IMR-90 (cell line): ENCODE results near the gene TAGLN3. TPM values are rescaled to one million over a fixed set of nuclear protein-coding genes. Genes with fewer than 3 reads are reported as not detected.

Experiments
- ATAC-seq: fragments of 200-7000 bp; cut with Tn5 transposase; 2 replicates; pipeline ENCODE4 v1.9.1; 2020; ENCODE audit warnings: low read depth, mild to moderate bottlenecking, moderate library complexity
- BruUV-seq: library from RNA; stranded (reverse); fragments of 400-500 nt; replicated peaks from 2 replicates; lab custom pipeline; 2021; lab: Mats Ljungman, UMichigan
- CTCF ChIA-PET: fragments of 300-600 bp; formaldehyde crosslinking; extraction: SDS; loops from one replicate; lab custom pipeline; 2021; ENCODE audit warnings: antibody characterized with exemption; lab: Yijun Ruan, JAX
- POLR2A ChIA-PET: fragments of 300-600 bp; sonication (Branson Sonifier 250); formaldehyde crosslinking; loops from one replicate; lab custom pipeline; 2022; ENCODE audit warnings: antibody characterized with exemption; ENCODE audit not compliant: unreplicated experiment; lab: Charles Lee
- DNase-seq: peaks from one replicate; pipeline ENCODE4 v3.0.0; 2013
- H2AFZ ChIP-seq: replicated peaks from 2 replicates; pipeline ENCODE3; 2013; ENCODE audit warnings: low read length, mild to moderate bottlenecking; ENCODE audit not compliant: poor library complexity
- H2AK5ac ChIP-seq: 2 replicates; pipeline ENCODE4 v1.6.1; 2013; ENCODE audit warnings: low read depth, low read length, inconsistent platforms
- H2AK9ac ChIP-seq: replicated peaks from 2 replicates; pipeline ENCODE3; 2013; ENCODE audit warnings: mild to moderate bottlenecking, low read depth, low read length, moderate library complexity; ENCODE audit not compliant: poor library complexity
- H2BK120ac ChIP-seq: 2 replicates; pipeline ENCODE4 v1.6.1; 2013; ENCODE audit warnings: low read depth, low read length, inconsistent platforms
- H2BK15ac ChIP-seq: 3 replicates; pipeline ENCODE4 v1.6.1; 2013; ENCODE audit warnings: low read depth, low read length, inconsistent platforms
- H2BK20ac ChIP-seq: 2 replicates; pipeline ENCODE4 v1.6.1; 2013; ENCODE audit warnings: low read depth, mild to moderate bottlenecking, inconsistent platforms, low read length, moderate library complexity
- H2BK5ac ChIP-seq: 2 replicates; pipeline ENCODE4 v1.6.1; 2013; ENCODE audit warnings: mild to moderate bottlenecking, low read depth, low read length, inconsistent platforms; ENCODE audit not compliant: poor library complexity, severe bottlenecking
- H3K14ac ChIP-seq: replicated peaks from 2 replicates; pipeline ENCODE4 v1.6.1; 2013; ENCODE audit warnings: low read depth, low read length, inconsistent platforms
- H3K18ac ChIP-seq: 2 replicates; pipeline ENCODE4 v1.6.1; 2013; ENCODE audit warnings: low read depth, low read length, control low read depth
- H3K23ac ChIP-seq: 2 replicates; pipeline ENCODE4 v1.6.1; 2013; ENCODE audit warnings: low read depth, low read length, inconsistent platforms
- H3K27ac ChIP-seq: 2 replicates; pipeline ENCODE4 v1.5.1; 2013; ENCODE audit warnings: mild to moderate bottlenecking, control low read depth, low read length; ENCODE audit not compliant: insufficient read depth
- H3K27me3 ChIP-seq: 2 replicates; pipeline ENCODE4 v1.6.1; 2013; ENCODE audit warnings: low read length; ENCODE audit not compliant: control insufficient read depth, insufficient read depth
- H3K36me3 ChIP-seq: 2 replicates; pipeline ENCODE4 v1.6.1; 2013; ENCODE audit warnings: low read length, mixed read lengths; ENCODE audit not compliant: control insufficient read depth, insufficient read depth
- H3K4ac ChIP-seq: 2 replicates; pipeline ENCODE4 v1.6.1; 2013; ENCODE audit warnings: low read depth, low read length, inconsistent platforms
- H3K4me1 ChIP-seq: 2 replicates; pipeline ENCODE4 v1.6.1; 2013; ENCODE audit warnings: low read length, mixed read lengths; ENCODE audit not compliant: control insufficient read depth, insufficient read depth
- H3K4me2 ChIP-seq: 2 replicates; pipeline ENCODE4 v1.6.1; 2013; ENCODE audit warnings: low read depth, mild to moderate bottlenecking, control low read depth, low read length, moderate library complexity
- H3K4me3 ChIP-seq: 2 replicates; pipeline ENCODE4 v1.5.1; 2013; ENCODE audit warnings: low read depth, mild to moderate bottlenecking, control low read depth, low read length, moderate library complexity; ENCODE audit not compliant: insufficient read depth
- H3K56ac ChIP-seq: 2 replicates; pipeline ENCODE4 v1.6.1; 2013; ENCODE audit warnings: low read length, inconsistent platforms; ENCODE audit not compliant: insufficient read depth; ENCODE audit errors: extremely low read depth
- H3K79me1 ChIP-seq, 2 experiments: 2 replicates each; pipeline ENCODE4 v1.6.1; 2013; ENCODE audit warnings: low read length in 2 of 2, inconsistent platforms in 1 of 2, low read depth in 1 of 2
- H3K9ac ChIP-seq: 2 replicates; pipeline ENCODE4 v1.6.1; 2013; ENCODE audit warnings: low read depth, low read length, control low read depth
- H3K9me1 ChIP-seq: 2 replicates; pipeline ENCODE4 v1.6.1; 2013; ENCODE audit warnings: low read length, inconsistent platforms; ENCODE audit not compliant: insufficient read depth
- H3K9me3 ChIP-seq: 2 replicates; pipeline ENCODE4 v1.6.1; 2013; ENCODE audit warnings: low read length; ENCODE audit not compliant: control insufficient read depth, insufficient read depth
- H4K20me1 ChIP-seq: 2 replicates; pipeline ENCODE4 v1.6.1; 2013; ENCODE audit warnings: low read length, inconsistent platforms; ENCODE audit not compliant: insufficient read depth
- H4K5ac ChIP-seq: 2 replicates; pipeline ENCODE4 v1.6.1; 2013; ENCODE audit warnings: mild to moderate bottlenecking, low read depth, low read length, control low read depth
- H4K8ac ChIP-seq, 2 experiments: 2 replicates each; pipeline ENCODE4 v1.6.1; 2013; ENCODE audit warnings: low read depth in 2 of 2, low read length in 2 of 2, control low read depth in 1 of 2, inconsistent platforms in 1 of 2
- H4K91ac ChIP-seq: 2 replicates; pipeline ENCODE4 v1.6.1; 2013; ENCODE audit warnings: low read depth, low read length, inconsistent platforms; ENCODE audit not compliant: insufficient read depth
- MXI1 ChIP-seq: IDR thresholded peaks from 2 replicates; pipeline ENCODE4 v1.6.1; 2012; ENCODE audit warnings: low read depth, mild to moderate bottlenecking, low read length, moderate library complexity, borderline replicate concordance
- WGBS, 2 experiments: methylation state at CpG; one replicate each; pipeline versions ENCODE4 v1.1.5 to v1.1.7; 2013; ENCODE audit warnings: missing lambda C conversion rate in 2 of 2; ENCODE audit not compliant: insufficient read length in 1 of 2; ENCODE audit errors: extremely low coverage in 2 of 2; 5-methylcytosine and 5-hydroxymethylcytosine counted together
- dilution Hi-C: fragments of 300-500 bp; cut with HindIII; formaldehyde crosslinking; loops from one replicate; pipeline ENCODE4 v1.14.3; 2018; ENCODE audit warnings: low sequenced_read_pairs; ENCODE audit not compliant: unreplicated experiment
- in situ Hi-C: fragments of 300-500 bp; cut with MboI; formaldehyde crosslinking; loops from 3 replicates; pipeline ENCODE4 v1.14.3; 2019; ENCODE audit warnings: low sequenced_read_pairs, inconsistent platforms, mixed read lengths
- intact Hi-C: fragments of 100-400 bp; cut with micrococcal nuclease; formaldehyde crosslinking; loops from 2 replicates; pipeline ENCODE4 v1.10.0; 2022
- polyA plus RNA-seq, 3 experiments: library from polyadenylated mRNA; depleted of rRNA; stranded (reverse); fragments of >200 nt; gene quantifications; 2 replicates each; pipeline ENCODE4 v1.2.3, GENCODE V29; 2012; ENCODE audit warnings: low replicate concordance in 1 of 3
- total RNA-seq: library from RNA; depleted of rRNA; stranded (reverse); fragments of >200 nt; gene quantifications from 2 replicates; pipeline ENCODE4 v1.2.3, GENCODE V29; 2012

TAGLN3 gene
- total and polyA plus RNA-seq, 2 of the 4 experiments (the other 2 are of a cell fraction), result 3.2 to 7.7 TPM

DNA sequence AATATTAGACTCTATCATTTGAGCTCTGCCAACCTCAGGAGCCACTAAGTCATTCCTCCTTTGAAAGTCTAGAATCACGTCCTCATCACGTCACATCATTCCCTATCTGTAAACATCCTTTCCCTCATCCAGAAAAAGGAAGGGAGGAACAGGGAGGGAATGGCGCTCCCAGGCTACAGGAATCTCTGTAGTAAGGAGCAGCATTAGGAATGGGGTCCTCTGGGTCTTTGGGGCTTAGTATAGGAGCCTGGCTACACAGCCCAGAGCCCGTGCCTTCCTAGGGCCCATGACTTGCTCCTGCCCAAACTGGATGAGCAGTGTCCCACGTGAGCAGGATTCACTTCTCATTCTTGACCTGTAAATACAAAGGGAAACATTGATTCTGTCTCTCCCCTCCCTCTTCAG is 1.6 kb downstream of the TAGLN3 start:
- CTCF ChIA-PET, result interaction anchor here (1.1 to 1.3 kb wide), 2 partner anchors 14 to 16 kb away, joined by 3 to 4 read pairs; no protein-coding TSS in a partner anchor
- BruUV-seq, result no TSS peak
- ATAC-seq, result no peak

More for the DNA sequence above, 1.6 kb downstream of the TAGLN3 start:
- Histone ChIP-seq H2BK5ac (no peak overlapping the region), H3K14ac (0 out of 2 replicates have a peak overlapping the region, but pooled peaks have one; percentile 25), H2BK120ac (no peak overlapping the region), H3K9ac (no peak overlapping the region), H3K18ac (no peak overlapping the region), H3K56ac (no peak overlapping the region; the same call in 1 of the 2 replicates), H3K36me3 (no peaks in the 10 kb centered on the region), H2AK5ac (peak overlapping the region; percentile 36; the same call in 1 of the 2 replicates), H2AFZ (peak overlapping the region; percentile 28), H3K9me1 (peaks cover 6% of the 10 kb centered on the region), H2BK15ac (peak overlapping the region; percentile 51; the same call in 1 of the 3 replicates), H3K4me1 (peaks cover 6% of the 10 kb centered on the region), H3K4me3 (no peak overlapping the region), H3K4me2 (no peak overlapping the region), H4K91ac (no peak overlapping the region), H3K4ac (no peak overlapping the region), H3K9me3 (no peaks in the 10 kb centered on the region), H3K27me3 (no peaks in the 10 kb centered on the region; the same call in 1 of the 2 replicates), H3K79me1 (no peaks in the 10 kb centered on the region), H2AK9ac (no peak overlapping the region), H4K5ac (no peak overlapping the region), H3K27ac (no peak overlapping the region), H4K20me1 (no peaks in the 10 kb centered on the region), H4K8ac (no peak overlapping the region), H2BK20ac (no peak overlapping the region; the same call in 1 of the 2 replicates), H3K23ac (no peak overlapping the region)
- no peak for DNase-seq
- intact Hi-C loops, result no loop called here
- POLR2A ChIA-PET, result no interaction called here
- no peak for TF ChIP-seq MXI1
- WGBS, 2 experiments, result 75% methylated on average over 1 of the region's 5 CpGs; no CpG with 5 or more reads in 1 of the 2 experiments
- dilution Hi-C loops, result no loop called here
- in situ Hi-C loops, result no loop called here
